Measurements from ENCODE around the gene SETMAR.

SETMAR gene

GRCh38 chr3:4336850-4337546 is 33.8 kb downstream of the SETMAR start:
- no peak overlapping the region for H3K4me3 ChIP-seq (ENCODE audit: low read length)
- no peaks in the 10 kb centered on the region for H3K36me3 ChIP-seq (replicated peaks; ENCODE audit: low read depth, low read length)
- H2AFZ ChIP-seq (ENCODE audit: low read depth, low read length), result no peak overlapping the region
- no peaks in the 10 kb centered on the region for H3K27me3 ChIP-seq (ENCODE audit: low read depth, low read length)
- H3K4me2 ChIP-seq (ENCODE audit: low read length), result no peak overlapping the region
- no peaks in the 10 kb centered on the region for H3K4me1 ChIP-seq (ENCODE audit: low read length)
- H3K9me3 ChIP-seq (ENCODE audit: insufficient read depth, low read length), result no peaks in the 10 kb centered on the region
- TF ChIP-seq EZH2phosphoT487 (IDR thresholded peaks at IDR 0.05; ENCODE audit: low read depth) (no peak), CTCF (IDR thresholded peaks at IDR 0.05; ENCODE audit: low read depth, low read length) (no peak)
- H4K20me1 ChIP-seq (ENCODE audit: insufficient read depth, low read length), result no peaks in the 10 kb centered on the region
- H3K27ac ChIP-seq (ENCODE audit: low read length), result no peak overlapping the region
- H3K79me2 ChIP-seq (ENCODE audit: low read length), result no peaks in the 10 kb centered on the region
- H3K9ac ChIP-seq (ENCODE audit: low read length), result no peak overlapping the region

- Histone ChIP-seq H3K4me3 (ENCODE audit: low read length) (no peak overlapping the region), H3K36me3 (replicated peaks; ENCODE audit: low read depth, low read length) (no peaks in the 10 kb centered on the region), H3K4me2 (ENCODE audit: low read length) (no peak overlapping the region), H3K27me3 (ENCODE audit: low read depth, low read length) (no peaks in the 10 kb centered on the region), H4K20me1 (ENCODE audit: insufficient read depth, low read length) (no peaks in the 10 kb centered on the region), H2AFZ (ENCODE audit: low read depth, low read length) (no peak overlapping the region), H3K9me3 (ENCODE audit: insufficient read depth, low read length) (no peaks in the 10 kb centered on the region), H3K9ac (ENCODE audit: low read length) (no peak overlapping the region), H3K79me2 (ENCODE audit: low read length) (no peaks in the 10 kb centered on the region), H3K27ac (ENCODE audit: low read length) (no peak overlapping the region), H3K4me1 (ENCODE audit: low read length) (no peaks in the 10 kb centered on the region)
- TF ChIP-seq CTCF (IDR thresholded peaks at IDR 0.05; ENCODE audit: low read depth, low read length) (no peak), EZH2phosphoT487 (IDR thresholded peaks at IDR 0.05; ENCODE audit: low read depth) (no peak)
Observed at GRCh38 chr3:4338751-4339150, 35.6 kb downstream of the SETMAR start.

DNA sequence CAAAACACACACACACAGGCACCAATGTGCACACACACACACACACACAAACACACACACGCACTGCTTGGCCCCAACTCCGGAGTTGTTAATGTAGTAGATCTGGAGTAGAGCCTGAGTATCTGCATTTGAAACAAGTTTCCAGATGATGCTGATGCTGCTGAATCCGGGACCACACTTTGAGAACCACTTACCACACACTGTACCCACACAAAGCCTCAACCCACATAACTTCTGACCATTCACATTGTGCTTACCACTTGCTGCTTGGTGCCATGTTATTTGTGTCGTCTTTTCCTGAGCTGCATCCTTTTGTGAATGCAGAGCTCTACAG is 36.9 kb downstream of the SETMAR start:
- Histone ChIP-seq H3K9ac (ENCODE audit: low read length) (no peak overlapping the region), H3K36me3 (replicated peaks; ENCODE audit: low read depth, low read length) (no peaks in the 10 kb centered on the region), H3K79me2 (ENCODE audit: low read length) (no peaks in the 10 kb centered on the region), H4K20me1 (ENCODE audit: insufficient read depth, low read length) (no peaks in the 10 kb centered on the region), H3K9me3 (ENCODE audit: insufficient read depth, low read length) (no peaks in the 10 kb centered on the region), H2AFZ (ENCODE audit: low read depth, low read length) (no peak overlapping the region), H3K4me3 (ENCODE audit: low read length) (no peak overlapping the region), H3K27me3 (ENCODE audit: low read depth, low read length) (no peaks in the 10 kb centered on the region), H3K4me1 (ENCODE audit: low read length) (no peaks in the 10 kb centered on the region), H3K27ac (ENCODE audit: low read length) (no peak overlapping the region), H3K4me2 (ENCODE audit: low read length) (no peak overlapping the region)
- TF ChIP-seq CTCF (IDR thresholded peaks at IDR 0.05; ENCODE audit: low read depth, low read length), result no peak

DNA sequence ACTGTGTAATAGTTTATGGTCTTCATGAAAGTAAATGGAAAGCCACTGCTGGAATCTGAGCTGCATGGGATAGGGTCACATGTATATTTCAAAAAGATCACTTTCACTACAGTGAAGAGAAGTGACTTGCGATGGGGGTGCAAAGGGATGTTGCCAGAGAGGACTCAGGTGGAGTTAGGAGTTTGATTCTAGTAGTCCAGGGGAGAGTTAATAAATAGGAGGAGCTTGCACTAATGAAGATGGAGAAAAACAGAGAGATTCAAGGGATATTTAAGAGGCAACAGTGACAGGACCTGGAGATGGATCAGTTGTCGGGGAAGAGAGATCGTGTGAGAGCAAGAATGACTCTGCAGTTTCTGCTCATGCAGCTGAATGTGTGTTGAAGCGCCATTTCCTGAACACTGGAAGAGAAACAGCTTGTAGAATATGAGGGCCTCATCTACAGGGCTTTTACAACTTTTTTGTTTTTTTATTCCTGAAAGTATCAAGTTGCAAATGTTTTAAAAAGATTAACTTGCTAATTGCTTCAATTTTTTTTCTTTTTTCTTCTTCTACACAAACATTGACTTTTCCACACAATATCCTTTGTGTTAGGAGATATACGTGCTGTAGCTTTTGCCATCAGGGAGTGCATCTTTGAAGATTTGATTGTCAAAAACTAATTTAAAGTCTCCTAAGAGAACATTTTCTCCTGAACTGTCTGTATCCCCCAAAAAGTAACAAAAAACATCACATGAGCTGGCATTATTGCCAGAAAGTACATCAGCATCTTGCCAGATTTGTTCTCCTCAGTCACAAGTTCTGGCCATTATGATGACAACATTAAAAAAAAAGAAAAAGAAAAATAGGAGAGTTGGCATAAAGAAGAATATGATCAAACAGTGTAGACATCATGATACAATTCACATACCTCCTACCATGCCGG is 37.5 kb downstream of the SETMAR start:
- H2AFZ ChIP-seq (ENCODE audit: low read depth, low read length), result no peak overlapping the region
- H4K20me1 ChIP-seq (ENCODE audit: insufficient read depth, low read length), result no peaks in the 10 kb centered on the region
- H3K27ac ChIP-seq (ENCODE audit: low read length), result no peak overlapping the region
- H3K79me2 ChIP-seq (ENCODE audit: low read length), result no peaks in the 10 kb centered on the region
- H3K4me2 ChIP-seq (ENCODE audit: low read length), result no peak overlapping the region
- no peaks in the 10 kb centered on the region for H3K36me3 ChIP-seq (replicated peaks; ENCODE audit: low read depth, low read length)
- no peak for TF ChIP-seq CTCF (IDR thresholded peaks at IDR 0.05; ENCODE audit: low read depth, low read length)
- TF ChIP-seq EZH2phosphoT487 (IDR thresholded peaks at IDR 0.05; ENCODE audit: low read depth), result no peak
- H3K4me1 ChIP-seq (ENCODE audit: low read length), result no peaks in the 10 kb centered on the region
- H3K27me3 ChIP-seq (ENCODE audit: low read depth, low read length), result no peaks in the 10 kb centered on the region
- no peak overlapping the region for H3K9ac ChIP-seq (ENCODE audit: low read length)
- no peaks in the 10 kb centered on the region for H3K9me3 ChIP-seq (ENCODE audit: insufficient read depth, low read length)
- no peak overlapping the region for H3K4me3 ChIP-seq (ENCODE audit: low read length)
